RWPE1 (cell line): ENCODE data around the gene ZNF25.
A peak's percentile ranks its signal among the peaks of the same experiment; 100 is the strongest.
"Not testable (repeated sequence)": the region's sequence is repeated elsewhere in the genome, so short reads cannot be mapped to it uniquely, and the experiment has no call there.

Experiments
- CTCF ChIA-PET: fragments of 350-600 bp; sonication (Branson Sonifier 250); formaldehyde crosslinking; extraction: SDS; loops from one replicate; lab custom pipeline; 2021; lab: Yijun Ruan, JAX
- POLR2A ChIA-PET: fragments of 400-600 bp; formaldehyde crosslinking; extraction: SDS; loops from one replicate; lab custom pipeline; 2020; ENCODE audit warnings: antibody characterized with exemption; ENCODE audit not compliant: low non-redundant PET; lab: Yijun Ruan, JAX
- DNase-seq: peaks from one replicate; pipeline ENCODE4 v3.0.0; 2012; ENCODE audit warnings: low spot score
- H3K27ac ChIP-seq: fragments of 450-650 bp; 2 replicates; pipeline ENCODE4 v1.5.1; 2017
- TF ChIP-seq, protein P1 (sequence below): fragments of 450-650 bp; conservative IDR thresholded peaks from 2 replicates; pipeline ENCODE4 v1.5.1; 2017; ENCODE audit warnings: low read depth, mild to moderate bottlenecking

ZNF25 gene

GRCh38 chr10:37976091-37976879 lies at the start of gene ZNF25:
Gene ZNF25 (minus strand): TSS chr10:37976647. CDS start chr10:37971722, 4,925 bp downstream.
- DNase-seq = peak; percentile 97
- ChIA-PET CTCF (interaction anchor here (0.6 to 0.8 kb wide), 9 partner anchors 9 to 1030 kb away, joined by 3 to 5 read pairs (median 3); partner anchors contain the start of gene ZNF33A), POLR2A (no interaction called here)
- H3K27ac ChIP-seq = peak within 1 kb of the TSS; percentile 90
- TF ChIP-seq, protein P1, sequence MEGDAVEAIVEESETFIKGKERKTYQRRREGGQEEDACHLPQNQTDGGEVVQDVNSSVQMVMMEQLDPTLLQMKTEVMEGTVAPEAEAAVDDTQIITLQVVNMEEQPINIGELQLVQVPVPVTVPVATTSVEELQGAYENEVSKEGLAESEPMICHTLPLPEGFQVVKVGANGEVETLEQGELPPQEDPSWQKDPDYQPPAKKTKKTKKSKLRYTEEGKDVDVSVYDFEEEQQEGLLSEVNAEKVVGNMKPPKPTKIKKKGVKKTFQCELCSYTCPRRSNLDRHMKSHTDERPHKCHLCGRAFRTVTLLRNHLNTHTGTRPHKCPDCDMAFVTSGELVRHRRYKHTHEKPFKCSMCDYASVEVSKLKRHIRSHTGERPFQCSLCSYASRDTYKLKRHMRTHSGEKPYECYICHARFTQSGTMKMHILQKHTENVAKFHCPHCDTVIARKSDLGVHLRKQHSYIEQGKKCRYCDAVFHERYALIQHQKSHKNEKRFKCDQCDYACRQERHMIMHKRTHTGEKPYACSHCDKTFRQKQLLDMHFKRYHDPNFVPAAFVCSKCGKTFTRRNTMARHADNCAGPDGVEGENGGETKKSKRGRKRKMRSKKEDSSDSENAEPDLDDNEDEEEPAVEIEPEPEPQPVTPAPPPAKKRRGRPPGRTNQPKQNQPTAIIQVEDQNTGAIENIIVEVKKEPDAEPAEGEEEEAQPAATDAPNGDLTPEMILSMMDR = peak; percentile 96

GRCh38 chr10:38025283-38025682 lies 48.8 kb upstream of the ZNF25 start:
- TF ChIP-seq, protein P1 = no peak
- ChIA-PET CTCF (no interaction called here), POLR2A (no interaction called here)
- H3K27ac ChIP-seq = no peak overlapping the region
- no peak for DNase-seq

- POLR2A ChIA-PET, CTCF ChIA-PET, H3K27ac ChIP-seq, DNase-seq: not testable (repeated sequence)
Observed at GRCh38 chr10:38019124-38019523, 42.7 kb upstream of the ZNF25 start.

DNA sequence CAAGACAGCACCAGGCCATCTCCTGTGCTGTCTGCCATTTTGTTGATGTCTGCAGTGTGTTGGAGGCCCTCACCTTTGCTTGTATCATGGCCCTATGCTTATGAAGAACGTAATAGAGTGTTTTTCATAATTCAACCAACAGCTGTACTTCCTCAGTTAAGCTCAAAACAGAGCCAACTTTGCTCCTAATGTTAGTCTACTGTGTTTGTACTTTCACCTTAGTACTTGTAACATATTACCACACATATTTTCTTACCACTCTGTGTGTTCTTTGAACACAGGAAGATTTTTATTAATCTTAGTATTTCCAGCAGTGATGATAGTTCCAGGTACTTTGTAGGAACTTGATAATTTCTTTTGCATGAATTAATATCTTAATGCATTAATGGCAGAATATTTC lies 39.9 kb upstream of the ZNF25 start:
- no peak overlapping the region for H3K27ac ChIP-seq
- no peak for DNase-seq
- POLR2A ChIA-PET = no interaction called here
- CTCF ChIA-PET = no interaction called here
- TF ChIP-seq, protein P1 = no peak

GRCh38 chr10:38010119-38010903 lies 33.9 kb upstream of the ZNF25 start, which contains the start of gene ZNF33A:
Gene ZNF33A (plus strand): TSS chr10:38010675. CDS start chr10:38012342, 1,667 bp downstream.
- POLR2A ChIA-PET = interaction anchor here (1.3 kb wide), 1 partner anchor 11 kb away, joined by 3 read pairs; no protein-coding TSS in a partner anchor

GRCh38 chr10:38007991-38008390 lies 31.5 kb upstream of the ZNF25 start:
- DNase-seq = no peak
- POLR2A ChIA-PET = no interaction called here
- CTCF ChIA-PET = no interaction called here

More at GRCh38 chr10:38010119-38010903, 33.9 kb upstream of the ZNF25 start, which contains the start of gene ZNF33A:
- TF ChIP-seq, protein P1 = no peak
- peak within 1 kb of the TSS; percentile 99 for H3K27ac ChIP-seq
- CTCF ChIA-PET = interaction anchor here (0.8 kb wide), 1 partner anchor 33 kb away, joined by 3 read pairs; no protein-coding TSS in a partner anchor
- peak; percentile 91 for DNase-seq

More at GRCh38 chr10:38007991-38008390, 31.5 kb upstream of the ZNF25 start:
- TF ChIP-seq, protein P1 = no peak
- H3K27ac ChIP-seq = no peak overlapping the region
